Activated T-helper 2 cell treated with anti-CD3 and anti-CD28 coated beads, Interferon-gamma antibody, Interleukin-2, Interleukin-4, amounts not matched to agents 10 μg/mL and 5 μg/mL and 100 μg/mL, durations not matched to agents 14 hours and 24 hours and 36 hours (primary cell): ENCODE results near the gene CHD1L. TPM values are rescaled to one million over a fixed set of nuclear protein-coding genes. Genes with fewer than 3 reads are reported as not detected.
"Not testable (repeated sequence)": the region's sequence is repeated elsewhere in the genome, so short reads cannot be mapped to it uniquely, and the experiment has no call there.

Source experiments
- DNase-seq: peaks from one replicate; pipeline ENCODE4 v3.0.0; 2021; ENCODE audit warnings: low spot score
- H3K27ac Mint-ChIP-seq: one replicate; pipeline ENCODE4 v1.8.0; 2021; ENCODE audit warnings: mixed read lengths
- H3K27me3 Mint-ChIP-seq: one replicate; pipeline ENCODE4 v1.8.0; 2021; ENCODE audit warnings: low read depth, mixed read lengths
- H3K36me3 Mint-ChIP-seq: one replicate; pipeline ENCODE4 v1.8.0; 2021; ENCODE audit warnings: low read depth, mixed read lengths
- H3K4me1 Mint-ChIP-seq: one replicate; pipeline ENCODE4 v1.8.0; 2021; ENCODE audit warnings: low read depth, mixed read lengths
- H3K4me3 Mint-ChIP-seq: one replicate; pipeline ENCODE4 v1.8.0; 2021; ENCODE audit warnings: low read depth, mild to moderate bottlenecking, moderate library complexity, mixed read lengths
- H3K9me3 Mint-ChIP-seq: one replicate; pipeline ENCODE4 v1.8.0; 2021; ENCODE audit warnings: mixed read lengths
- intact Hi-C: fragments of 100-400 bp; cut with micrococcal nuclease; formaldehyde crosslinking; loops from one replicate; pipeline ENCODE4 v1.15.1; 2023
- total RNA-seq: library from RNA; stranded (reverse); gene quantifications from 2 replicates; pipeline ENCODE4 v1.2.3, GENCODE V29; 2022

CHD1L gene
- total RNA-seq, 1 donor from 2014 or later = 86.0 TPM

- no peaks in the 10 kb centered on the region for H3K4me1 Mint-ChIP-seq
- H3K36me3 Mint-ChIP-seq = no peaks in the 10 kb centered on the region
- no peak for DNase-seq
- intact Hi-C loops = no loop called here
- H3K27ac Mint-ChIP-seq = no peak overlapping the region
- no peaks in the 10 kb centered on the region for H3K9me3 Mint-ChIP-seq
- no peak overlapping the region for H3K4me3 Mint-ChIP-seq
- H3K27me3 Mint-ChIP-seq = peaks cover 17% of the 10 kb centered on the region
Observed at GRCh38 chr1:147214842-147215539, 27.5 kb upstream of the CHD1L start.

DNA sequence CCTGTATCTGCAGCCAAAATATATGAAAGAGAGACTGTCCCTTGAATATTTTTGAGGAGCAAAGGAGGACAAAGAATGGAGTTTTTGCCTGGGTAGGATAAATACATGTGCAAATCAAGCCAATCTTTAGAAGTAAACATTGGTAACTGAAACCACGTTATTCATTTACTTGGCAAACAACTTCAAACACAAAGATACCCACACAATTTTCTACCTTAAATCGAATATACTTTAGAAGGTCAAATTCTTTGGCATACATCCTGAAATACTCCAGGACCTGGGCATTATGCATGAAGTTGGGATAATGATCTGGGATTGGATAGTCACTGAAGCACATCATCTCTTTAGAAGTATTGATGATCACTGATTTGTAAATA, 27.0 kb upstream of the CHD1L start:
- H3K4me1 Mint-ChIP-seq = no peaks in the 10 kb centered on the region
- DNase-seq = no peak
- H3K27ac Mint-ChIP-seq = no peak overlapping the region
- H3K4me3 Mint-ChIP-seq = no peak overlapping the region
- peaks cover 20% of the 10 kb centered on the region for H3K27me3 Mint-ChIP-seq
- no peaks in the 10 kb centered on the region for H3K9me3 Mint-ChIP-seq
- H3K36me3 Mint-ChIP-seq = no peaks in the 10 kb centered on the region
- intact Hi-C loops = no loop called here

- no peaks in the 10 kb centered on the region for H3K9me3 Mint-ChIP-seq
- H3K36me3 Mint-ChIP-seq = no peaks in the 10 kb centered on the region
- H3K4me3 Mint-ChIP-seq = no peak overlapping the region
- H3K4me1 Mint-ChIP-seq = no peaks in the 10 kb centered on the region
- intact Hi-C loops = no loop called here
- DNase-seq = no peak
- H3K27ac Mint-ChIP-seq = no peak overlapping the region
- H3K27me3 Mint-ChIP-seq = peaks cover 20% of the 10 kb centered on the region
Observed at GRCh38 chr1:147216124-147216523, 26.4 kb upstream of the CHD1L start.

DNA sequence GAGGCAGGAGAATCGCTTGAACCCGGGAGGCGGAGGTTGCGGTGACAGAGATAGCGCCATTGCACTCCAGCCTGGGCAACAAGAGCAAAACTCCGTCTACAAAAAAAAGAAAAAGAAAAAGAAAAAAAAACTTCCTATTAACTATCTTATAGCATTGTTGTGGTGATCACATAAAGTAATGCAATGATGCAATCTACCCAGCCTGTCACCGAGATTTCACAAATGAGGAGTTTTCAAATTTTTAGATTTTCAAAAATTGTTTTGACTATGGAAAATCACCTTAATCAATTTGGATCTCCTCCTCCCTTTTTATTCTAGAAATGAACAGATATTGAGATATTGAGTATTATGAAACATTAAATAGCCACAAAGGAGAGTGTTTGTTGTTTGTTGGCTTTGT, 25.3 kb upstream of the CHD1L start:
- H3K27me3 Mint-ChIP-seq = peaks cover 18% of the 10 kb centered on the region
- no peaks in the 10 kb centered on the region for H3K4me1 Mint-ChIP-seq
- H3K27ac Mint-ChIP-seq = no peak overlapping the region
- no peak for DNase-seq
- H3K4me3 Mint-ChIP-seq = no peak overlapping the region
- H3K36me3 Mint-ChIP-seq = no peaks in the 10 kb centered on the region
- no peaks in the 10 kb centered on the region for H3K9me3 Mint-ChIP-seq
- intact Hi-C loops = no loop called here

DNA sequence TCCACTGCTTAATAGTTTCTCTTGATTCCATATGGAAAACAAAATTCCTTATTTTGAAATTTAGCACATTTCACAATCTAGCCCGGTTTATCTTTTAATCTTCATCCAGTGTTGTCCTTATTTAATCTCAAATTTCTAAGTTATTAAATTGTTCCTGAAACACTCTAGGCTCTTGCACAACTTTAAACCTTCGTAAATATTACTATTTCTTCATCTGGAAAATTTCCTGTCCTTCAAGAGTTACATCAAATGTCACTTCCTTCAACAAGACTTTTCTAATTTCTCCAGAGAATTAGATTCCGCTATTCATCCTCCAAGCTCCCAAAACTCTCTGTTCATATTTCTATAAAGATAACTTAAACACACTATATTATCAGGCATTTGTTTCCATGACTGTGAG, 23.9 kb upstream of the CHD1L start:
- Mint-ChIP-seq H3K36me3 (no peaks in the 10 kb centered on the region), H3K9me3 (no peaks in the 10 kb centered on the region), H3K27ac (no peak overlapping the region), H3K4me1 (no peaks in the 10 kb centered on the region), H3K4me3 (no peak overlapping the region), H3K27me3 (peaks cover 19% of the 10 kb centered on the region)
- no peak for DNase-seq
- intact Hi-C loops = no loop called here

DNA sequence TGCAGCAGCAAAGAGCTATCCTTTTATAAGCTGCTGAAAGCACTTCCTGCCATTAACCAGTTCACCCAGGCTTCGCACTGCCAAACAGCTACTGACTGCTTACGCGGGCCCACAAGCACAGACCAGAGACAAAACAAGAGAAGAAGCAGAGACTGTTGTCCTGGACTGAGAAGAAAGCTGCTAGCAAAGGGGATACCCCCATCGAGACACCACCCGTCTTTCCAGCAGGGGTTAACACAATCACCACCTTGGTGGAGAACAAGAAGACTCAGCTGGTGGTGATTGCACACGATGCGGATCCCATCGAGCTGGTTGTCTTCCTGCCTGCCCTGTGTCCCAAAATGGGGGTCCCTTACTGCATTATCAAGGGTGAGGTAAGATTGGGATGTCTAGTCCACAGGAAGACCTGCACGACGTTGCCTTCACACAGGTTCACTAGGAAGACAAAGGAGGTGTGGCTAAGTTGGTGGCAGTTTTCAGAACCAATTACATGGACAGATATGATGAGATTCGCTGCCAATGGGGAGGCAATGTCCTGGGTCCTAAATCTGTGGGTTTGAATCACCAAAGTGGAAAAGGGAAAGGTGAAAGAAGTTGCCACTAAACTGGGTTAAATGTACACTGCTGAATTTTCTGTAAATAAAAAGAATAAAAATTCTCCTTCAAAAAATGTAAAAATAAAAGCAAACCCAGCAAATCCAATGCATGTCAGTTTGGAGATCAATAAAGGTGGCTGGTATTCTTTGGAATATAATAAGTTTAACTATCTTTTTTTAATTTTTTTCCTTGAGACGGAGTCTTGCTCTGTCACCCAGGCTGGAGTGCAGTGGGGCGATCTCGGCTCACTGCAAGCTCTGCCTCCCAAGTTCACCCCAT, 18.5 kb upstream of the CHD1L start:
- H3K4me3 Mint-ChIP-seq = peak overlapping the region; percentile 15
- H3K27ac Mint-ChIP-seq = no peak overlapping the region
- no peak for DNase-seq
- intact Hi-C loops = no loop called here
- no peaks in the 10 kb centered on the region for H3K36me3 Mint-ChIP-seq
- peaks cover 18% of the 10 kb centered on the region for H3K27me3 Mint-ChIP-seq
- H3K9me3 Mint-ChIP-seq = no peaks in the 10 kb centered on the region
- peaks cover 12% of the 10 kb centered on the region for H3K4me1 Mint-ChIP-seq

GRCh38 chr1:147225193-147225730, 17.2 kb upstream of the CHD1L start, which contains the start of gene FMO5:
TSS of gene FMO5 (minus strand) at chr1:147225339. CDS start at chr1:147225029, 310 bp downstream.
- Mint-ChIP-seq H3K36me3 (no peaks in the 10 kb centered on the region), H3K27me3 (peaks cover 17% of the 10 kb centered on the region), H3K27ac (peak within 1 kb of the TSS; percentile 64), H3K4me3 (peak within 1 kb of the TSS; percentile 96), H3K9me3 (no peaks in the 10 kb centered on the region), H3K4me1 (peaks cover 12% of the 10 kb centered on the region)
- intact Hi-C loops = no loop called here
- DNase-seq = peak; percentile 23

DNA sequence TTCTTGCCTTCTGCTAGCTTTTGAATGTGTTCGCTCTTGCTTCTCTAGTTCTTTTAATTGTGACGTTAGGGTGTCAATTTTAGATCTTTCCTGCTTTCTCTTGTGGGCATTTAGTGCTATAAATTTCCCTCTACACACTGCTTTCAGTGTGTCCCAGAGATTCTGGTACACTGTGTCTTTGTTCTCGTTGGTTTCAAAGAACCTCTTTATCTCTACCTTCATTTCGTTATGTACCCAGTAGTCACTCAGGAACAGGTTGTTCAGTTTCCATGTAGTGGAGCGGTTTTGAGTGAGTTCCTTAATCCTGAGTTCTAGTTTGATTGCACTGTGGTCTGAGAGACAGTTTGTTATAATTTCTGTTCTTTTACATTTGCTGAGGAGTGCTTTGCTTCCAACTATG, 11.5 kb upstream of the CHD1L start:
- H3K27ac Mint-ChIP-seq, H3K36me3 Mint-ChIP-seq, H3K9me3 Mint-ChIP-seq, intact Hi-C loops, DNase-seq, H3K4me1 Mint-ChIP-seq, H3K4me3 Mint-ChIP-seq: not testable (repeated sequence)
- peaks cover 10% of the 10 kb centered on the region for H3K27me3 Mint-ChIP-seq

DNA sequence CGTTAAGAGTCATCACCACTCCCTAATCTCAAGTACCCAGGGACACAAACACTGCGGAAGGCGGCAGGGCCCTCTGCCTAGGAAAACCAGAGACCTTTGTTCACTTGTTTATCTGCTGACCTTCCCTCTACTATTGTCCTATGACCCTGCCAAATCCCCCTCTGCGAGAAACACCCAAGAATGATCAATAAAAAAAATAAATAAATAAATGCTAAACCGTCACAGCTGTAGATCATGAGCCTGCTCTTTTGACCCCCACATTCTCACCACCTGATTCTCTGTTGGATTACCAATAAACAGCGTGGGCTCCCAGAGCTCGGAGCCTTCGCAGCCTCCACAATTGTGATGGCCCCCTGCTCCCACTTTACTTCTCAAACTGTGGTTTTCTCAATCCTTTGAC, 8.6 kb upstream of the CHD1L start:
- H3K4me1 Mint-ChIP-seq, H3K27ac Mint-ChIP-seq, H3K4me3 Mint-ChIP-seq, DNase-seq, H3K9me3 Mint-ChIP-seq, H3K36me3 Mint-ChIP-seq, intact Hi-C loops: not testable (repeated sequence)
- H3K27me3 Mint-ChIP-seq = peaks cover 13% of the 10 kb centered on the region

DNA sequence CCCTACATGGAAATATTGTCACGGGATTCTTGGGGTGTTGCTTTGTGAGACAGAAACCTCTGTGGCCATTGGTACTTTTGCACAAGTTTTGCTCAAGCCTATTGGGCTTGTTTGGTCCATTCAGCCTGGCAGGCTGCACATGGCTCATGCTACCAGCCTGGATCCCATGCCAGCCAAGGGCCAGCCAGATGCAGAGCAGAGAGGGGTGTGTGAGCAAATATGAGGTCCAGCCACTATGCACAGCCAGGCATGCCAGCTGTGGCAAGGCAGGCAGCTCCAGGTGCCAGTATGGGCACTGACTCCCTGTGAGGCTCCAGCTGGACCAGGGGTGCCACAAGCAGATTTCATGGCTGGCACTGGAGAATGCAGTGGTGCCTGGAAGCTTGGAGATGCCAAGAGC, 6.7 kb upstream of the CHD1L start:
- Mint-ChIP-seq H3K4me3 (no peak overlapping the region), H3K9me3 (peaks cover 6% of the 10 kb centered on the region), H3K27me3 (peaks cover 16% of the 10 kb centered on the region), H3K27ac (no peak overlapping the region), H3K36me3 (no peaks in the 10 kb centered on the region), H3K4me1 (no peaks in the 10 kb centered on the region)
- no peak for DNase-seq
- intact Hi-C loops = no loop called here

GRCh38 chr1:147236448-147236847, 6.0 kb upstream of the CHD1L start:
- no peaks in the 10 kb centered on the region for H3K36me3 Mint-ChIP-seq
- H3K4me1 Mint-ChIP-seq = no peaks in the 10 kb centered on the region
- intact Hi-C loops = no loop called here
- H3K27ac Mint-ChIP-seq = no peak overlapping the region
- H3K4me3 Mint-ChIP-seq = no peak overlapping the region
- DNase-seq = no peak
- peaks cover 6% of the 10 kb centered on the region for H3K9me3 Mint-ChIP-seq
- H3K27me3 Mint-ChIP-seq = peaks cover 11% of the 10 kb centered on the region

DNA sequence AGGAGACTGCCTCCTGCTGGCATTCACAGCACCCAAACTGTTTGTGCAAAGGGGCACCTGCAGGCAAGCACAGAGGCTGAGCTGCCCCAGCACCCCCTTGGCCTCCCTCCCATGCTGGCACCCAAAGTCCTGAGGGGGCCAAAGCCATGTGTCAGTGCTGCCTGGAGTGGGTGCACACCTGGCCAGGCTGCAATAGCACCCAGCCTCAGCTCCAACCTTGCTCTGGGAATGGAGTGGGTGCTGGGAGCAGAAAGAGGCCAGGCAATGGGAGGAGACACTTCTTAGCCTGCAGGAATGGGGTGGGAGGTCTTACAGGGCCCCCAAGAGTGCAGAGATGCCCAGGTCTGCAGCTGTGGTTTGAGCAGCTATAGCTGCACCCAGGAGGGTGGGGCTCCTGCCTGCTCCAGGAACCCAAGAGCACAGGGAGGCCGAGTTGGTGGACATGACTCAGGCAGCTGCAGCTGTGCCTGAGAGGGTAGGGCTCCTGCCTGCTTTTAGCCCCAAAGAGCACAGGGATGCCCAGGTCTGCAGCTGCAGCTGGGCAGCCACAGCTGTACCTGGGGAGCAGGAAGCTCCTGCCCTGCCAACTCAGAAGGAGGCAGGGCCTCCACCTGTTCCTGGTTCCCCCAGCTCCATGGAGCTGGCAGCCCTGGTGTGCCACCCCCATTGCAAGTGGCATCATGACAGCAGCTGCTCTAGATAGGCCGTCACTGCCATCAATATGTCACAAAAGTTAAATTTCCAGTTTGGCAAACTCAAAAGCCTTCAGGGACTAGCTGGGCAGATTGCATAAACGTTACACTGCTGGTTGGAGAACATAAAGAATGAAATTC, 5.3 kb upstream of the CHD1L start:
- intact Hi-C loops = no loop called here
- peaks cover 3% of the 10 kb centered on the region for H3K4me1 Mint-ChIP-seq
- DNase-seq = no peak
- H3K4me3 Mint-ChIP-seq = no peak overlapping the region
- H3K9me3 Mint-ChIP-seq = peaks cover 6% of the 10 kb centered on the region
- no peaks in the 10 kb centered on the region for H3K36me3 Mint-ChIP-seq
- H3K27me3 Mint-ChIP-seq = peaks cover 11% of the 10 kb centered on the region
- no peak overlapping the region for H3K27ac Mint-ChIP-seq
